HepG2 (cell line): ENCODE results near the gene CHAF1A. TPM values are rescaled to one million over a fixed set of nuclear protein-coding genes. Genes with fewer than 3 reads are reported as not detected.

ENCODE experiments used
- CTCF ChIP-seq: sonication (generic); formaldehyde crosslinking; IDR thresholded peaks from 2 replicates; pipeline ENCODE4 v1.5.0; 2020; ENCODE audit warnings: mild to moderate bottlenecking, missing genetic modification reagents, moderate library complexity
- EEA1 ChIP-seq: sonication (generic); formaldehyde crosslinking; IDR thresholded peaks from 2 replicates; pipeline ENCODE4 v1.5.1; 2020; ENCODE audit warnings: mild to moderate bottlenecking, missing genetic modification reagents, borderline replicate concordance
- MYC ChIP-seq: sonication (generic); formaldehyde crosslinking; IDR thresholded peaks from 2 replicates; pipeline ENCODE4 v1.9.0; 2021; ENCODE audit warnings: missing genetic modification reagents, borderline replicate concordance
- PHF8 ChIP-seq: sonication (generic); formaldehyde crosslinking; IDR thresholded peaks from 2 replicates; pipeline ENCODE4 v1.5.0; 2020; ENCODE audit warnings: missing genetic modification reagents
- POLR2G ChIP-seq: fragments of 200-400 bp; formaldehyde crosslinking; IDR thresholded peaks from 2 replicates; pipeline ENCODE4 v1.6.1; 2018; ENCODE audit warnings: mild to moderate bottlenecking, low read depth, low read length, moderate library complexity
- RBM22 ChIP-seq: fragments of 200-400 bp; formaldehyde crosslinking; optimal IDR thresholded peaks from 2 replicates; pipeline ENCODE3; 2017; ENCODE audit warnings: mild to moderate bottlenecking, low read length, moderate library complexity
- SALL1 ChIP-seq: sonication (generic); formaldehyde crosslinking; IDR thresholded peaks from 2 replicates; pipeline ENCODE4 v1.8.0; 2022; ENCODE audit warnings: mild to moderate bottlenecking, missing genetic modification reagents
- TOPORS ChIP-seq: sonication (generic); formaldehyde crosslinking; IDR thresholded peaks from 2 replicates; pipeline ENCODE4 v1.8.0; 2023; ENCODE audit warnings: mild to moderate bottlenecking, missing genetic modification reagents
- ZNF703 ChIP-seq: sonication (generic); formaldehyde crosslinking; IDR thresholded peaks from 2 replicates; pipeline ENCODE4 v1.5.1; 2020; ENCODE audit warnings: missing genetic modification reagents, mild to moderate bottlenecking, moderate library complexity, borderline replicate concordance
- ZNF749 ChIP-seq: sonication (generic); formaldehyde crosslinking; IDR thresholded peaks from 2 replicates; pipeline ENCODE4 v1.8.0; 2022; ENCODE audit warnings: mild to moderate bottlenecking, missing genetic modification reagents, moderate library complexity, borderline replicate concordance
- ZNF878 ChIP-seq: sonication (generic); formaldehyde crosslinking; IDR thresholded peaks from 2 replicates; pipeline ENCODE4 v1.8.1; 2023; ENCODE audit warnings: mild to moderate bottlenecking, missing genetic modification reagents, moderate library complexity
- ZSCAN31 ChIP-seq: sonication (generic); formaldehyde crosslinking; IDR thresholded peaks from 2 replicates; pipeline ENCODE4 v1.5.0; 2020; ENCODE audit warnings: low read depth, mild to moderate bottlenecking, missing genetic modification reagents
- polyA plus RNA-seq, 8 experiments: library from polyadenylated mRNA; depleted of rRNA in 3 of 8; stranded (reverse) in 7 of 8; unstranded in 1 of 8; fragments of >200 nt; fragmentation: Illumina TruSeq in 4 of 8; extraction: Trizol in 4 of 8; gene quantifications; 2 replicates each; pipeline versions ENCODE4 v1.2.1 to v1.2.3, GENCODE V29; 2011 to 2016; ENCODE audit warnings: low read depth in 4 of 8, missing spikeins in 1 of 8, mixed read lengths in 1 of 8; ENCODE audit not compliant: insufficient read depth in 1 of 8
- total RNA-seq, 5 experiments: library from RNA; depleted of rRNA; stranded (reverse); fragments of >200 nt; fragmentation: Illumina TruSeq; extraction: Trizol; gene quantifications; 2 replicates each; pipeline ENCODE4 v1.2.3, GENCODE V29; 2016; ENCODE audit warnings: low read depth in 1 of 5

Gene CHAF1A
- total and polyA plus RNA-seq, 2 of the 13 experiments (the other 11 are each of a cell fraction or from before 2014, with no cell fraction given) = 11.0 to 34.8 TPM

- TF ChIP-seq ZSCAN31 (CRISPR knock-in tag) (no peak), EEA1 (CRISPR knock-in tag) (no peak), CTCF (peak; percentile 56), PHF8 (CRISPR knock-in tag) (no peak), MYC (CRISPR knock-in tag) (peak; percentile 35; the same call in 1 of the 2 replicates), SALL1 (0 out of 2 replicates have a peak, but pooled peaks have one; percentile 5), ZNF749 (CRISPR knock-in tag) (no peak), RBM22 (peak; percentile 12), ZNF878 (CRISPR knock-in tag) (no peak), TOPORS (no peak), ZNF703 (no peak), POLR2G (peak; percentile 6; the same call in 1 of the 2 replicates)
Observed at GRCh38 chr19:4362831-4363545, 39.5 kb upstream of the CHAF1A start (continued).
